Left renal pelvis (tissue), 4 donors: ENCODE measurements around the gene LGR6. TPM values are rescaled to one million over a fixed set of nuclear protein-coding genes. Genes with fewer than 3 reads are reported as not detected.
"Not testable (repeated sequence)": the region's sequence is repeated elsewhere in the genome, so short reads cannot be mapped to it uniquely, and the experiment has no call there.

Experiments used
- DNase-seq, 4 donors: peaks; one replicate each; pipeline ENCODE4 v3.0.0-alpha.2; 2013; ENCODE audit warnings: low read depth in 4 of 4, low spot score in 3 of 4
- polyA plus RNA-seq, 4 donors: library from polyadenylated mRNA; unstranded; fragments of 120-200 nt; gene quantifications; one replicate each; pipeline ENCODE4 v1.2.1, GENCODE V29; 2013; ENCODE audit not compliant: insufficient read length in 4 of 4

LGR6 gene
- polyA plus RNA-seq: 1 to 10 TPM in 1 of 4 donors, under 1 TPM in 3; 0.76 to 1.4 (median 0.82) TPM

- DNase-seq: no peak
Observed at GRCh38 chr1:202193614-202194327, at the start of gene LGR6. TSS of gene LGR6 (plus strand) at chr1:202193799. CDS start at chr1:202193990, 191 bp downstream.

GRCh38 chr1:202144402-202145067, 49.1 kb upstream of the LGR6 start, which contains the start of gene ARL8A:
TSS of gene ARL8A (minus strand) at chr1:202144737. CDS start at chr1:202144572, 165 bp downstream.
- no peak for DNase-seq

- no peak for DNase-seq
Observed at GRCh38 chr1:202145068-202145743, 48.4 kb upstream of the LGR6 start.

GRCh38 chr1:202145744-202146140, 47.9 kb upstream of the LGR6 start:
- DNase-seq: not testable (repeated sequence)

GRCh38 chr1:202146279-202146678, 47.3 kb upstream of the LGR6 start:
- DNase-seq: no peak

- no peak for DNase-seq
Observed at GRCh38 chr1:202146993-202147392, 46.6 kb upstream of the LGR6 start.

GRCh38 chr1:202148391-202148790, 45.2 kb upstream of the LGR6 start:
- no peak for DNase-seq

GRCh38 chr1:202149566-202149965, 44.0 kb upstream of the LGR6 start:
- DNase-seq: no peak

- DNase-seq: no peak
Observed at GRCh38 chr1:202150187-202150586, 43.4 kb upstream of the LGR6 start.

GRCh38 chr1:202150602-202151001, 43.0 kb upstream of the LGR6 start:
- DNase-seq: no peak

GRCh38 chr1:202151045-202151444, 42.6 kb upstream of the LGR6 start:
- DNase-seq: no peak

- DNase-seq: no peak
Observed at GRCh38 chr1:202152399-202152798, 41.2 kb upstream of the LGR6 start.

GRCh38 chr1:202153284-202153683, 40.3 kb upstream of the LGR6 start:
- no peak for DNase-seq

GRCh38 chr1:202154148-202154765, 39.3 kb upstream of the LGR6 start:
- DNase-seq: no peak

GRCh38 chr1:202154766-202155477, 38.7 kb upstream of the LGR6 start:
- peak in 1 of 4 donors; percentile 72 for DNase-seq

- no peak for DNase-seq
Observed at GRCh38 chr1:202155478-202156021, 38.0 kb upstream of the LGR6 start.

GRCh38 chr1:202156590-202156989, 37.0 kb upstream of the LGR6 start:
- no peak for DNase-seq

- no peak for DNase-seq
Observed at GRCh38 chr1:202157945-202158344, 35.7 kb upstream of the LGR6 start.

- DNase-seq: no peak
Observed at GRCh38 chr1:202158810-202159533, 34.6 kb upstream of the LGR6 start.
